ENCODE measurements around the gene ZNF846. TPM values are rescaled to one million over a fixed set of nuclear protein-coding genes. Genes with fewer than 3 reads are reported as not detected.
A peak's percentile ranks its signal among the peaks of the same experiment; 100 is the strongest.

ZNF846 gene
- total and polyA plus RNA-seq, 7 donors = 3.6 to 48.7 (median 15.8) TPM

DNA sequence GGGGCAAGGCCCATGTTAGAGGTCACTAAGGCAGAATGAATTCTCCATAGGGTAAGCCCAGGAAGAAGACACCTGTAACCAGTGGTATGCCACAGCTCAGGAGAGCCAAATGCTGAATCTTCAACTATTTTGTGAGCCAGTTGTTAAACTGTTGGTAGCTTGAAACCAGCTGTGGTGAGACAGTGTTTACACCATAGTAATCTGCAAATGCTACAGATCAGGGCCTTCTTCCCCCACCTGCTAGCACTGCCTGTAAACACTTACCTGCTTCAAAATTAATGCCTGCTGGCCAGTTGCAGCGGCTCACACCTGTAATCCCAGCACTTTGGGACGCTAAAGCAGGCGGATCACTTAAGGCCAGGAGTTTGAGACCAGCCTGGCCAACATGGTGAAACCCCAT, 38.3 kb upstream of the ZNF846 start:
- Histone ChIP-seq H3K36me3 (peaks cover 19 to 51% (median 30%) of the 10 kb centered on the region in 4 donors), H3K4me1 (no peaks in the 10 kb centered on the region), H3K4me3 (no peak overlapping the region), H3K27ac (no peak overlapping the region), H3K9me3 (no peaks in the 10 kb centered on the region), H3K27me3 (no peaks in the 10 kb centered on the region)
- intact Hi-C loops (cut with DNase I) = no loop called here
- DNase-seq = no peak
- WGBS, 2 donors = 91 to 96% methylated on average over 3 of the region's 3 CpGs
- TF ChIP-seq, protein P1, sequence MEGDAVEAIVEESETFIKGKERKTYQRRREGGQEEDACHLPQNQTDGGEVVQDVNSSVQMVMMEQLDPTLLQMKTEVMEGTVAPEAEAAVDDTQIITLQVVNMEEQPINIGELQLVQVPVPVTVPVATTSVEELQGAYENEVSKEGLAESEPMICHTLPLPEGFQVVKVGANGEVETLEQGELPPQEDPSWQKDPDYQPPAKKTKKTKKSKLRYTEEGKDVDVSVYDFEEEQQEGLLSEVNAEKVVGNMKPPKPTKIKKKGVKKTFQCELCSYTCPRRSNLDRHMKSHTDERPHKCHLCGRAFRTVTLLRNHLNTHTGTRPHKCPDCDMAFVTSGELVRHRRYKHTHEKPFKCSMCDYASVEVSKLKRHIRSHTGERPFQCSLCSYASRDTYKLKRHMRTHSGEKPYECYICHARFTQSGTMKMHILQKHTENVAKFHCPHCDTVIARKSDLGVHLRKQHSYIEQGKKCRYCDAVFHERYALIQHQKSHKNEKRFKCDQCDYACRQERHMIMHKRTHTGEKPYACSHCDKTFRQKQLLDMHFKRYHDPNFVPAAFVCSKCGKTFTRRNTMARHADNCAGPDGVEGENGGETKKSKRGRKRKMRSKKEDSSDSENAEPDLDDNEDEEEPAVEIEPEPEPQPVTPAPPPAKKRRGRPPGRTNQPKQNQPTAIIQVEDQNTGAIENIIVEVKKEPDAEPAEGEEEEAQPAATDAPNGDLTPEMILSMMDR (IDR thresholded peaks at IDR 0.05) = no peak
- TF ChIP-seq POLR2AphosphoS5 (IDR thresholded peaks at IDR 0.05) (no peak), EP300 (IDR thresholded peaks at IDR 0.05) (no peak), POLR2A (IDR thresholded peaks at IDR 0.05) (no peak)

DNA sequence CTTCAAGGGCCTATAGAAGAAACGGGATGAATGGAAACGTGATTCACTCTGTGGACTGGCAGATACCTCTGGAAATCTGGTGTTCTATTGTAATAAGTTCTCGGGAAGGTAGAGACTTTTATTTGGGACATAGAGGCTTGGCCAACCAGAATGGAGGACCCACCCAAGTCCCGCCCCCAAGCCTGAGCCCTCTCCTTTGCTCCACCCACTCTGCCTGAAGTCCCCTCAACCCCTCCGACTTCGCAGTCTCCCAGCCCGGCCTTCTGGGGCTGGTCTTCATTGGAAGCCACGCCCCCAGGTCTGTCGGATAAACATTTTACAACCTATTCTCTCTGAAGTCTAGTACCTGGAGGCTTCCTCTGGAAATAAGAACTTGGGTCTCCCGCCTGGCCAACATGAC, 33.4 kb upstream of the ZNF846 start:
- 92 to 93% methylated on average over 10 of the region's 10 CpGs for WGBS, 2 donors
- Histone ChIP-seq H3K27ac (no peak overlapping the region), H3K4me3 (no peak overlapping the region), H3K4me1 (no peaks in the 10 kb centered on the region), H3K27me3 (no peaks in the 10 kb centered on the region), H3K9me3 (no peaks in the 10 kb centered on the region), H3K36me3 (peaks cover 0 to 6% (median 2%) of the 10 kb centered on the region in 4 donors)
- TF ChIP-seq POLR2AphosphoS5 (IDR thresholded peaks at IDR 0.05) = no peak
- TF ChIP-seq, protein P1 (IDR thresholded peaks at IDR 0.05) = no peak
- no peak for TF ChIP-seq EP300 (IDR thresholded peaks at IDR 0.05)
- TF ChIP-seq POLR2A (IDR thresholded peaks at IDR 0.05) = no peak
- intact Hi-C loops (cut with DNase I) = no loop called here
- no peak for DNase-seq

DNA sequence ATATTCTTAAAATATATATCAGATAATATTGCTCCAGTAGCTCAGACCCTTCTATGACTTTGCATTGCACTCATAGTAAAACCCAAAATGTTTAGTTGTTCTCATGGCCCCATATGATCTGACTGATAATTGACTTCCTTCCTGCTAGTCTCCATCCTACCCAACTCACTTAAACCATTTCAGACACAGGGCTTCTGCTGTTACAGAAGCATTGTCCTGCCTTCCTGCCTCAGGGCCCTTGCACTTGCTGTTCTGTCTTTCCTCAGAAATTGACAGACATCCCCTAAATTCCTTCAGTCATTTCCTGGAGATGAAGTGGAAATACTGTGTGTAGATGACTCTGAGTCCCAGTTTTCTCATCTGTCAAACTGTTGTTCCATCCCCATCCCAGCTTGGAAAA, 30.6 kb upstream of the ZNF846 start:
- H3K36me3 ChIP-seq = no peaks in the 10 kb centered on the region
- H3K27me3 ChIP-seq = no peaks in the 10 kb centered on the region
- no peak overlapping the region for H3K27ac ChIP-seq
- peaks cover 0 to 5% (median 2%) of the 10 kb centered on the region in 4 donors for H3K4me1 ChIP-seq
- no peak for DNase-seq
- H3K9me3 ChIP-seq = no peaks in the 10 kb centered on the region
- TF ChIP-seq POLR2A (IDR thresholded peaks at IDR 0.05) (no peak), POLR2AphosphoS5 (IDR thresholded peaks at IDR 0.05) (no peak)
- TF ChIP-seq, protein P1 (IDR thresholded peaks at IDR 0.05) = no peak
- no peak overlapping the region for H3K4me3 ChIP-seq
- intact Hi-C loops (cut with DNase I) = loop anchor here (5.0 kb wide), 1 partner anchor 662 kb away; no protein-coding TSS in a partner anchor

DNA sequence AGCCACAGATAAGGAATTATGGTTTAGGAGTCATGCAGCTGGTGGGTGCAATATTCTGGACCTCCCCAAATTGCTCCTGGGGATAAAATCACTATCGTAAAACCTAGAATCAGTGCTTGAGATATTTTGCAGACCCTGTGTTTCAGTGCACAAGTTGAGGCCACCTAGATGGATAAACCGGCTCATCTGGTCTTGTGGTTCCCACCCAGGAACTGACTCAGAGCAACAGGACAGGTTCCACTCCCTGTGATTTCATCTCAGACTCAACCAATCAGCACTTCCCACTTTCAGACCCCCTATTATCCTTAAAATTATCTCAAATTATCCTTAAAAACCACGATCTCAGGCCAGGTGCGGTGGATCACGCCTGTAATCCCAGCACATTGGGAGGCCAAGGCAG, 29.3 kb upstream of the ZNF846 start:
- no peaks in the 10 kb centered on the region for H3K27me3 ChIP-seq
- H3K27ac ChIP-seq = no peak overlapping the region
- H3K4me1 ChIP-seq = peaks cover 0 to 5% (median 2%) of the 10 kb centered on the region in 4 donors
- H3K9me3 ChIP-seq = no peaks in the 10 kb centered on the region
- no peak for TF ChIP-seq POLR2A (IDR thresholded peaks at IDR 0.05)
- no peak for TF ChIP-seq POLR2AphosphoS5 (IDR thresholded peaks at IDR 0.05)
- no peak for TF ChIP-seq EP300 (IDR thresholded peaks at IDR 0.05)
- WGBS, 2 donors = 87 to 91% methylated on average over 5 of the region's 5 CpGs
- no peaks in the 10 kb centered on the region for H3K36me3 ChIP-seq
- no peak overlapping the region for H3K4me3 ChIP-seq
- no peak for DNase-seq
- intact Hi-C loops (cut with DNase I) = loop anchor here (2.0 to 5.0 kb wide), 2 partner anchors 593 to 661 kb away; no protein-coding TSS in a partner anchor

DNA sequence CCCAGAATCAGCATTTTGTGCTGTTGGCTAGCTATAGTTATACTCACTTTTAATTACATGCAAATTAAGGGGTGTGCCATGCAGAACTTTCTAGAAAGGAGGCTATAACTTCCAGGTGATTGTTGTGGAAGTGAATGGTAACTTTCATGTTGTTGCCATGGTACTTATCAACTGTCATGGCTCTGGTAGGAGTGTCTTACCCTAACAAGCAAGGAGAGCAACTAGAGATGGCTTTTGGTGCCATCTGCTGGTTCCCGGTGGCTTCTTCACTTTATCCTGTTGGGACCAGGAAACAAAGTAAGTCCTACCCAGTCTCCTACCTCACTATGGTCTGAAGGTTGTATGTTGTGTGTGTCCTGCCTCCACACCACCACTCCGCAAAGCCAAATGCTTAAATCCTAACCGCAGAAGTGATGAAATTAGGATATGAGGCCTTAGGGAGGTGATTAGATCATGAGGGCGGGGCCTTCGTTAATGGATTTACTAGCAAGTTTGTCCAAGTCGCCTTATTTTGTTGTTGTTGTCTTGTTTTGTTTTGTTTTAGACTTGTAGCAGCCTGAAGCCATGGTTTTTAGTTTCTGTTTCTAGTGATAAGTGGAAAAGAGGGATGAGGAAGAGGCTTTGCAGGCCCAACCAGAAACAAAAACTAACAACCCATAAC, 27.7 kb upstream of the ZNF846 start:
- DNase-seq = peak; percentile 88
- WGBS, 2 donors = 46 to 57% methylated on average over 6 of the region's 6 CpGs
- H3K4me1 ChIP-seq = peaks cover 0 to 7% (median 5%) of the 10 kb centered on the region in 4 donors
- H3K4me3 ChIP-seq = no peak overlapping the region
- no peaks in the 10 kb centered on the region for H3K9me3 ChIP-seq
- H3K27me3 ChIP-seq = no peaks in the 10 kb centered on the region
- H3K27ac ChIP-seq = peak overlapping the region in 1 of 4 donors; percentile 24
- H3K36me3 ChIP-seq = no peaks in the 10 kb centered on the region
- intact Hi-C loops (cut with DNase I) = loop anchor here (2.0 to 5.0 kb wide), 2 partner anchors 591 to 659 kb away; no protein-coding TSS in a partner anchor
- peak in 1 of 4 donors; percentile 32 for TF ChIP-seq POLR2AphosphoS5 (IDR thresholded peaks at IDR 0.05)
- TF ChIP-seq, protein P1 (IDR thresholded peaks at IDR 0.05) = peak; percentile 70 to 82 (median 72)
- no peak for TF ChIP-seq EP300 (IDR thresholded peaks at IDR 0.05)

Measured in sigmoid colon (tissue), 7 donors.